ENCODE results near the gene IL17C. TPM values are rescaled to one million over a fixed set of nuclear protein-coding genes. Genes with fewer than 3 reads are reported as not detected.

IL17C gene
- total RNA-seq, 2 donors from 2014 or later = not detected

DNA sequence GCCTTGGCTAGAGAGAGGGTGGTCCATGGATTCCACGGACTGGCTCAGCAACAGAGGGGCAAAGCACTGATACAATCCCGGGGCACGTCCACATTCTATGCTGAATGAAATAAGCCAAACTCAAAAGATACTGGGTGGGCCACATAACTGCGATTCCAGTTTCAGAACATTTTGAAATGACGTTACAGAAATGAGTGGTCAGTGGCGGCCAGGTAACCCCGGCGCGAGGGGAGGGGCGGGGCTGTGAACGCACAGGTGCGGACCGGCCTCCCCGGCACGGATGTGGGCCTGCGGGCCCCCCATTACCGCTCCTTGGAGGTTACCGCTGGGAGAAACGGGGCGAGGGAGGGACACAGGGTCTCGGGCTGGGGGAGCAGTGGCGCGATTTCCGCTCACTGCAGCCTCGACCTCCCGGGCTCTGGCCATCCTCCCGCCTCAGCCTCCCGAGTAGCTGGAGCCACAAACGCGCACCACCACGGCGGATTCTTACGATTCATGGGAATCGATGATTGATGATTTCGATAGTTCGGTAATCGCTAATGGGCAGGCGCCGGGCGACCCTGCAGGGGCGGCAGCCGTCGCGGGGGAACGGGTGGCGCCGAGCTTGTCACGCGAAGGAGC, 24.0 kb downstream of the IL17C start:
- Histone ChIP-seq H3K36me3 (ENCODE audit: control insufficient read depth, insufficient read depth, low read length) (peaks cover 14% of the 10 kb centered on the region), H3K9me3 (ENCODE audit: control insufficient read depth, low read length) (no peaks in the 10 kb centered on the region), H3K9ac (ENCODE audit: extremely low read depth, low read length, poor library complexity, severe bottlenecking) (peak overlapping the region; percentile 70), H3K4me1 (ENCODE audit: control insufficient read depth, insufficient read depth, low read length) (no peaks in the 10 kb centered on the region), H3K4me3 (ENCODE audit: low read length) (peak overlapping the region; percentile 87), H3K27ac (ENCODE audit: low read depth, low read length) (peak overlapping the region; percentile 84), H3K27me3 (ENCODE audit: control insufficient read depth, insufficient read depth, low read length, poor library complexity, severe bottlenecking) (no peaks in the 10 kb centered on the region)
- no peaks in the 10 kb centered on the region for H3K9me3 Mint-ChIP-seq
- peak overlapping the region; percentile 87 for H3K4me3 Mint-ChIP-seq
- TF ChIP-seq, protein P1, sequence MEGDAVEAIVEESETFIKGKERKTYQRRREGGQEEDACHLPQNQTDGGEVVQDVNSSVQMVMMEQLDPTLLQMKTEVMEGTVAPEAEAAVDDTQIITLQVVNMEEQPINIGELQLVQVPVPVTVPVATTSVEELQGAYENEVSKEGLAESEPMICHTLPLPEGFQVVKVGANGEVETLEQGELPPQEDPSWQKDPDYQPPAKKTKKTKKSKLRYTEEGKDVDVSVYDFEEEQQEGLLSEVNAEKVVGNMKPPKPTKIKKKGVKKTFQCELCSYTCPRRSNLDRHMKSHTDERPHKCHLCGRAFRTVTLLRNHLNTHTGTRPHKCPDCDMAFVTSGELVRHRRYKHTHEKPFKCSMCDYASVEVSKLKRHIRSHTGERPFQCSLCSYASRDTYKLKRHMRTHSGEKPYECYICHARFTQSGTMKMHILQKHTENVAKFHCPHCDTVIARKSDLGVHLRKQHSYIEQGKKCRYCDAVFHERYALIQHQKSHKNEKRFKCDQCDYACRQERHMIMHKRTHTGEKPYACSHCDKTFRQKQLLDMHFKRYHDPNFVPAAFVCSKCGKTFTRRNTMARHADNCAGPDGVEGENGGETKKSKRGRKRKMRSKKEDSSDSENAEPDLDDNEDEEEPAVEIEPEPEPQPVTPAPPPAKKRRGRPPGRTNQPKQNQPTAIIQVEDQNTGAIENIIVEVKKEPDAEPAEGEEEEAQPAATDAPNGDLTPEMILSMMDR (conservative IDR thresholded peaks at IDR 0.05) = no peak
- peaks cover 6% of the 10 kb centered on the region for H3K4me1 Mint-ChIP-seq
- no peaks in the 10 kb centered on the region for H3K27me3 Mint-ChIP-seq (ENCODE audit: insufficient read depth)
- peak; percentile 69 for DNase-seq
- no peak overlapping the region for H3K27ac Mint-ChIP-seq
- 2 to 3% methylated on average over 29 to 49 of the region's 49 CpGs for WGBS, 2 experiments (ENCODE audit: insufficient coverage in 1 of 2, insufficient read length in 1 of 2)
- peaks cover 9% of the 10 kb centered on the region for H3K36me3 Mint-ChIP-seq (ENCODE audit: low read depth)

DNA sequence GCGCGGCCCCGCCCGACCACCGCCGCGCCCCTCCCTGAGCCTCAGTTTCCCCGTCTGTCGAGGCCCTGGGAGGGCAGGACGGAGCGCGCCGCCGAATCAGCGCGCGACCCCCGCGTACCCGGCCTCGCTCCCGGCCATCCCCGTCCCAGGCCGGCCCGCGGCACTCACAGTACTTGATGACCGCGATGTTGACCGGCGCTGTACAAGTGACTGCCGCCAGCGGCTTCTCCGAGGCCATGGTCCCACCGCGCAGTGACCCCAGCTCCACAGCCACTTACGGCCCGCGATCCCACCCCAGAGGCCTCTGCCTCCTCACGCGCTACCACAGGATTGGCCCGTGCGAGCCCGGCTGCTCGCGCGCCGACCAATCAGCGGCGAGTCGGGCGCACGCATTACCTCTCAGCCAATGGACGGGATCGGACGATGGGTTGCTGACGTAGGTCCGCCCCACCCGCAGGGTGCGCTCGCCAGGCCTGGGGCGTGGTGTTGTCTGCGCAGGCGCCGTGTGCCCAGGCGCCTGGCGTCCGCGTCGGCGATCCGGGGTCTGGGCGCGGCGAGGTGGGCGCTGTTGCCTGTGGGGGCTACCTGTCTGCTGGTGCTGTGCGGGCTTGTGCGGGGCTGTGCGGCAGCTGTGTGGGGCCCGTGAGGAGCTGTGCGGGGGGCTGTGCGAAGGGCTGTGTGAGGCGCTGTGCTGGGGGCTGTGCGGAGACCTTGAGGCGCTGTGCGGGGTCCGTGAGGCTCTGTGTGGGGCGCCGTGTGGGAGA, 24.7 kb downstream of the IL17C start, which contains the start of gene MVD:
TSS of gene MVD (minus strand) at position 249 of the 764 bp plus-strand sequence. CDS start at position 238, 11 bp downstream.
- 0% methylated on average over 44 to 88 of the region's 88 CpGs for WGBS, 2 experiments (ENCODE audit: insufficient coverage in 1 of 2, insufficient read length in 1 of 2)
- TF ChIP-seq, protein P1 (conservative IDR thresholded peaks at IDR 0.05) = no peak
- Histone ChIP-seq H3K9me3 (ENCODE audit: control insufficient read depth, low read length) (no peaks in the 10 kb centered on the region), H3K27ac (ENCODE audit: low read depth, low read length) (peak within 1 kb of the TSS; percentile 84), H3K36me3 (ENCODE audit: control insufficient read depth, insufficient read depth, low read length) (peaks cover 13% of the 10 kb centered on the region), H3K27me3 (ENCODE audit: control insufficient read depth, insufficient read depth, low read length, poor library complexity, severe bottlenecking) (no peaks in the 10 kb centered on the region), H3K9ac (ENCODE audit: extremely low read depth, low read length, poor library complexity, severe bottlenecking) (peak within 1 kb of the TSS; percentile 70), H3K4me3 (ENCODE audit: low read length) (peak within 1 kb of the TSS; percentile 87), H3K4me1 (ENCODE audit: control insufficient read depth, insufficient read depth, low read length) (no peaks in the 10 kb centered on the region)
- Mint-ChIP-seq H3K9me3 (no peaks in the 10 kb centered on the region), H3K4me1 (peaks cover 6% of the 10 kb centered on the region), H3K36me3 (ENCODE audit: low read depth) (peaks cover 11% of the 10 kb centered on the region), H3K4me3 (peak within 1 kb of the TSS; percentile 87), H3K27me3 (ENCODE audit: insufficient read depth) (no peaks in the 10 kb centered on the region), H3K27ac (peak within 1 kb of the TSS; percentile 94)
- DNase-seq = peak; percentile 99

DNA sequence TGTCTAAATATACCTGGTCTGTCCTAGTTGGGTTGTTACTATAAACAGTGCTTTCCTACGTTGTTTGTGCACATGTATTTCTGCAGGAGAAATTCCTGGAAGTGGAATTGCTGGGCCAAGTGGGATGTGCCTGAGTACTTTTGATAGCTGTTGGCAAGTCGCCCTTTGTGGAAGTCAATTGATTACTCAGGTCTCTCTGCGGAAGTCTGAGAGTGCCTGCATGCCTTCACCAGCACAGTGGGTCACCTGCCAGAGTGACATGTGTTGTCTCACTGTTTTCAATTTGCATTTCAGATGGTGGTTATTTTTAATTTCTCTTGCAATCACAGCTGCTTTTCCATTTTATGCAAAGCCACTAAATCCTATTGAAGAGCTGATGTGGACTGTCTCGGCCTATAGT, 26.8 kb downstream of the IL17C start:
- H3K4me1 ChIP-seq (ENCODE audit: control insufficient read depth, insufficient read depth, low read length) = no peaks in the 10 kb centered on the region
- H3K27me3 ChIP-seq (ENCODE audit: control insufficient read depth, insufficient read depth, low read length, poor library complexity, severe bottlenecking) = no peaks in the 10 kb centered on the region
- no peak overlapping the region for H3K9ac ChIP-seq (ENCODE audit: extremely low read depth, low read length, poor library complexity, severe bottlenecking)
- TF ChIP-seq, protein P1 (conservative IDR thresholded peaks at IDR 0.05) = no peak
- H3K27ac ChIP-seq (ENCODE audit: low read depth, low read length) = no peak overlapping the region
- peaks cover 14% of the 10 kb centered on the region for H3K36me3 ChIP-seq (ENCODE audit: control insufficient read depth, insufficient read depth, low read length)
- H3K27ac Mint-ChIP-seq = no peak overlapping the region
- WGBS, 2 experiments (ENCODE audit: insufficient coverage in 1 of 2, insufficient read length in 1 of 2) = 78 to 95% methylated on average over 4 of the region's 4 CpGs
- H3K36me3 Mint-ChIP-seq (ENCODE audit: low read depth) = peaks cover 18% of the 10 kb centered on the region
- H3K4me3 Mint-ChIP-seq = peak overlapping the region; percentile 87
- peaks cover 2% of the 10 kb centered on the region for H3K9me3 Mint-ChIP-seq
- H3K4me1 Mint-ChIP-seq = peaks cover 6% of the 10 kb centered on the region
- DNase-seq = no peak
- no peak overlapping the region for H3K4me3 ChIP-seq (ENCODE audit: low read length)
- H3K27me3 Mint-ChIP-seq (ENCODE audit: insufficient read depth) = no peaks in the 10 kb centered on the region
- no peaks in the 10 kb centered on the region for H3K9me3 ChIP-seq (ENCODE audit: control insufficient read depth, low read length)
